Upper lobe of right lung (tissue), 1 donor: ENCODE results near the gene FBXO44. TPM values are rescaled to one million over a fixed set of nuclear protein-coding genes. Genes with fewer than 3 reads are reported as not detected.

Experiments used
- ATAC-seq: fragments of 200-7000 bp; cut with Tn5 transposase; one replicate; pipeline ENCODE4 v1.9.1; 2020; ENCODE audit warnings: mild to moderate bottlenecking, moderate library complexity
- DNase-seq: peaks from one replicate; pipeline ENCODE4 v3.0.0-alpha.2; 2020
- H3K27ac ChIP-seq: fragments of 200-600 bp; one replicate; pipeline ENCODE4 v1.8.0; 2022
- H3K27me3 ChIP-seq: fragments of 200-600 bp; one replicate; pipeline ENCODE4 v1.8.0; 2022; ENCODE audit warnings: mild to moderate bottlenecking
- H3K36me3 ChIP-seq: fragments of 200-600 bp; one replicate; pipeline ENCODE4 v1.8.0; 2022
- H3K4me1 ChIP-seq: fragments of 200-600 bp; one replicate; pipeline ENCODE4 v1.8.0; 2022
- H3K4me3 ChIP-seq: fragments of 200-600 bp; one replicate; pipeline ENCODE4 v1.8.0; 2022; ENCODE audit warnings: mild to moderate bottlenecking
- H3K9me3 ChIP-seq: fragments of 200-600 bp; one replicate; pipeline ENCODE4 v1.8.0; 2022
- intact Hi-C: fragments of 100-400 bp; cut with DNase I; formaldehyde crosslinking; loops from one replicate; pipeline ENCODE4 v1.11.0; 2022
- total RNA-seq: library from RNA; stranded (reverse); fragmentation: NEBNext Ultra II Directional; extraction: Animal tissue kit (Norgen Biotek cat#: 25700); gene quantifications from one replicate; pipeline ENCODE4 v1.2.1, GENCODE V29; 2021
- TF ChIP-seq, protein P1 (sequence below): fragments of 200-600 bp; IDR thresholded peaks from one replicate; pipeline ENCODE4 v1.8.0; 2022; ENCODE audit warnings: antibody characterized with exemption
- donor health status: DM: no; HTN: yes; CAD: no; lungs with severe emphysema.

FBXO44 gene
- total RNA-seq, 1 donor from 2014 or later = 19.8 TPM

- Histone ChIP-seq H3K9me3 (no peaks in the 10 kb centered on the region), H3K4me1 (peaks cover 14% of the 10 kb centered on the region), H3K4me3 (no peak overlapping the region), H3K27ac (no peak overlapping the region), H3K27me3 (peaks cover 8% of the 10 kb centered on the region), H3K36me3 (no peaks in the 10 kb centered on the region)
- TF ChIP-seq, protein P1, sequence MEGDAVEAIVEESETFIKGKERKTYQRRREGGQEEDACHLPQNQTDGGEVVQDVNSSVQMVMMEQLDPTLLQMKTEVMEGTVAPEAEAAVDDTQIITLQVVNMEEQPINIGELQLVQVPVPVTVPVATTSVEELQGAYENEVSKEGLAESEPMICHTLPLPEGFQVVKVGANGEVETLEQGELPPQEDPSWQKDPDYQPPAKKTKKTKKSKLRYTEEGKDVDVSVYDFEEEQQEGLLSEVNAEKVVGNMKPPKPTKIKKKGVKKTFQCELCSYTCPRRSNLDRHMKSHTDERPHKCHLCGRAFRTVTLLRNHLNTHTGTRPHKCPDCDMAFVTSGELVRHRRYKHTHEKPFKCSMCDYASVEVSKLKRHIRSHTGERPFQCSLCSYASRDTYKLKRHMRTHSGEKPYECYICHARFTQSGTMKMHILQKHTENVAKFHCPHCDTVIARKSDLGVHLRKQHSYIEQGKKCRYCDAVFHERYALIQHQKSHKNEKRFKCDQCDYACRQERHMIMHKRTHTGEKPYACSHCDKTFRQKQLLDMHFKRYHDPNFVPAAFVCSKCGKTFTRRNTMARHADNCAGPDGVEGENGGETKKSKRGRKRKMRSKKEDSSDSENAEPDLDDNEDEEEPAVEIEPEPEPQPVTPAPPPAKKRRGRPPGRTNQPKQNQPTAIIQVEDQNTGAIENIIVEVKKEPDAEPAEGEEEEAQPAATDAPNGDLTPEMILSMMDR = no peak
- ATAC-seq (no peak), DNase-seq (no peak)
- intact Hi-C loops = no loop called here
Measured at GRCh38 chr1:11684070-11684469, 29.4 kb downstream of the FBXO44 start.

GRCh38 chr1:11685210-11685752, 30.6 kb downstream of the FBXO44 start:
- no peak for ATAC-seq

DNA sequence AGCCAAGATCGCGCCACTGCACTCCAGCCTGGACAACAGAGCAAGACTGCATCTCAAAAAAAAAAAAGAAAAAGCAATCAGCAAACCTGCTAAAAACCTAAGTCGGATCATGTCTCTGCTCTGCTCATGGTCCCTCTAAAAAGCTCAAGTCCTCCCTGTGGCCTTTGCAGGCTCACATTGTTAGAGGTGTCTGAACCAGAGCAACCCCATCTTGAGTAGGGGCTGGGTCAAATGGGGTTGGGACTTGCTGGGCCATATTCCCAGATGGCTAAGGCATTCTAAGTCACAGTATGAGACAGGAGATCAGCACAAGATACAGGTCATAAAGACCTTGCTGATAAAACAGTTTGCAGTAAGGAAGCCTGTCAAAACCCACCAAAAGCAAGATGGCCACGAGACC, 33.8 kb downstream of the FBXO44 start:
- no peak overlapping the region for H3K27ac ChIP-seq
- DNase-seq = no peak
- peaks cover 50% of the 10 kb centered on the region for H3K27me3 ChIP-seq
- H3K9me3 ChIP-seq = no peaks in the 10 kb centered on the region
- TF ChIP-seq, protein P1 = no peak
- H3K4me1 ChIP-seq = peaks cover 9% of the 10 kb centered on the region
- intact Hi-C loops = no loop called here
- ATAC-seq = no peak
- no peak overlapping the region for H3K4me3 ChIP-seq
- H3K36me3 ChIP-seq = no peaks in the 10 kb centered on the region

More at GRCh38 chr1:11685210-11685752, 30.6 kb downstream of the FBXO44 start:
- Histone ChIP-seq H3K27ac (no peak overlapping the region), H3K4me3 (no peak overlapping the region), H3K27me3 (peaks cover 20% of the 10 kb centered on the region), H3K4me1 (peaks cover 8% of the 10 kb centered on the region), H3K9me3 (no peaks in the 10 kb centered on the region), H3K36me3 (no peaks in the 10 kb centered on the region)
- DNase-seq = no peak
- intact Hi-C loops = no loop called here
- TF ChIP-seq, protein P1 = no peak

DNA sequence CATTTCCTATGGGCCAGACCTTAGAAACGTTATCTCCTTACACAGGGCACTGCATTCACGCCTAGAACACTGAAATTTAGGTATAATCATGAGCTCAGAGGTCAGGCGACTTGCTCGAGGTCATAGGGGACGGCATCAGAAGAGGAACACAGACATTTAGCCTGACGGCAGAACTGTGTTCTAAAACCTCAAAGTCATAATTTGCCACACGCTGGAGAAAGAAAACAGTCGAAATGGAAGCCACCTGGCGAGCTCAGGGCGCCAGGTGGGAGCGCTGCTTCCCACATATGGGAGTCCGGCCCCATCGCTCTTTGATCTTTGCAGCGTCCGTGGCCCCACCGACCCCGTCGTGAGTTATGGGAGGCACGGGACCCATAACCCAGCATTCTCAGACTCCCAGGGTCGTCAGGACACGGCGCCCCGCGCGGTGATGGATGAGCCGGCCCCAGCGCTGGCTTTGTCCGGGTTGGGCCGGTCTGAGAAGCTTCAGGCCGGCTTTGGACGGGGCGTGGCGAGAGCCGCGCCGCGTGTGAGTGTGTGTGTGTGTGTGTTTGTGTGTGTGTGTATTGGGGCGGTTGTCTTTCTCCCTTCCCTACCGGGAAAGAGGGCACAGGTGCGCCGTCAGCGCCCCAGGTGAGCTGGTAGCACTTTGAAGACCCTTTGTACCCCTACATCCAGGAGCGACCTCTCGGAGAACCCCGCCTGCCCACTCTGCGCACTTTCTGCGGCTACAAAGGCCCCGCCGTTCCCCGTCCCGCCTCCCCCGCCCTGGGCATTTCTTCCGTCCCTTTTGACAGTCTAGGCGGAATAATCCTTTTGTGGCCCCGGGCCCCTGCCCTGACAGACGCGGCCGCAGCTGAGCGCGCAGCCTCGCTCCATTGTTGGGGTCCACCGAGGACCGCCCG, 36.0 kb downstream of the FBXO44 start:
- no peaks in the 10 kb centered on the region for H3K9me3 ChIP-seq
- peaks cover 9% of the 10 kb centered on the region for H3K4me1 ChIP-seq
- TF ChIP-seq, protein P1 = no peak
- no peak for DNase-seq
- H3K27ac ChIP-seq = no peak overlapping the region
- peak; percentile 33 for ATAC-seq
- H3K27me3 ChIP-seq = peaks cover 56% of the 10 kb centered on the region
- intact Hi-C loops = no loop called here
- H3K4me3 ChIP-seq = peak overlapping the region; percentile 32
- no peaks in the 10 kb centered on the region for H3K36me3 ChIP-seq

GRCh38 chr1:11691302-11691914, 36.7 kb downstream of the FBXO44 start, which contains the start of gene DRAXIN:
DRAXIN (plus strand) TSS chr1:11691710; CDS start chr1:11706259, 14,549 bp downstream.
- no peak within 1 kb of the TSS for H3K27ac ChIP-seq
- peak; percentile 6 for ATAC-seq
- H3K36me3 ChIP-seq = no peaks in the 10 kb centered on the region
- H3K27me3 ChIP-seq = peaks cover 56% of the 10 kb centered on the region
- TF ChIP-seq, protein P1 = no peak
- H3K4me1 ChIP-seq = peaks cover 9% of the 10 kb centered on the region
- H3K9me3 ChIP-seq = no peaks in the 10 kb centered on the region
- intact Hi-C loops = no loop called here
- DNase-seq = no peak
- peak within 1 kb of the TSS; percentile 32 for H3K4me3 ChIP-seq
